Measurements from ENCODE around the gene FBXL16. TPM values are rescaled to one million over a fixed set of nuclear protein-coding genes. Genes with fewer than 3 reads are reported as not detected.

The FBXL16 gene
- total RNA-seq, 1 donor from 2014 or later, result 0.40 TPM

GRCh38 chr16:734981-735881 lies 29.6 kb upstream of the FBXL16 start:
- no peak for DNase-seq (ENCODE audit: low read depth)

DNA sequence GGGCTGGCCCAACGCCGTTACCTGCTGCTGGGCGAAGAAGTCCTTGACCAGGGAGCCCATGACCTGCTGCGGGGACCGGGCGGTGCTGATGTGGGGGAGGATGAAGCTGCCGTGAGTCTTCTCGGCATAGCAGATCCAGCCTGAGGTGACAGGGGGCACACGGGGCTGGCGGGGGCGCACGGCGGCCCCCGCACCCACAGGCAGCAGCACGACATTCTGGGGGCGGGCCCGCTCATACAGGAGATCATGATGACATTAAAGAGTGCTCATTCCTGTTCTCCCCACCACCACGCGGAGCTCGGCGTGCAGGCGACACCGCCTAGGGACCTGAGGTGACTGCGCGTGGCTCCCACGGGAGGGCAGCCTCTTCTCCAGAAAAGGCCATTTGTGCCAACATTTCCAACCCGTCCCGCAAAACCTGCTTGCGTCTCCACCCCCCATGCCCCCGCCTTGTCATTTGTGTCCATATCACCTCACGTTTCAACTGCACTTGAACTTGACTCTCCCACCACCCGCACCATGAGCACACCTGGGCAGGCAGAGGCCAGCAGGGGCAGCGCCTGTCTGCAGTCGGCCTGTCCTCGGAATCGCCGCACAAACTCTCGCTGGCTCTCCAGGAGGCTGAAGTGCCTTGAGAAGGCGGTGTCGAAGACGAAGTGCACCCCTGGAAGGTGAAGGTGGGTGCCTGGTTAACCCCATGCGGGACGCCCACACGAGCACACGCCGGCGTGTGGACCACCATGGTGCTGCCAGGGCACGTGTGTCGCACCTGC lies 28.8 kb upstream of the FBXL16 start:
- DNase-seq (ENCODE audit: low read depth), result no peak

DNA sequence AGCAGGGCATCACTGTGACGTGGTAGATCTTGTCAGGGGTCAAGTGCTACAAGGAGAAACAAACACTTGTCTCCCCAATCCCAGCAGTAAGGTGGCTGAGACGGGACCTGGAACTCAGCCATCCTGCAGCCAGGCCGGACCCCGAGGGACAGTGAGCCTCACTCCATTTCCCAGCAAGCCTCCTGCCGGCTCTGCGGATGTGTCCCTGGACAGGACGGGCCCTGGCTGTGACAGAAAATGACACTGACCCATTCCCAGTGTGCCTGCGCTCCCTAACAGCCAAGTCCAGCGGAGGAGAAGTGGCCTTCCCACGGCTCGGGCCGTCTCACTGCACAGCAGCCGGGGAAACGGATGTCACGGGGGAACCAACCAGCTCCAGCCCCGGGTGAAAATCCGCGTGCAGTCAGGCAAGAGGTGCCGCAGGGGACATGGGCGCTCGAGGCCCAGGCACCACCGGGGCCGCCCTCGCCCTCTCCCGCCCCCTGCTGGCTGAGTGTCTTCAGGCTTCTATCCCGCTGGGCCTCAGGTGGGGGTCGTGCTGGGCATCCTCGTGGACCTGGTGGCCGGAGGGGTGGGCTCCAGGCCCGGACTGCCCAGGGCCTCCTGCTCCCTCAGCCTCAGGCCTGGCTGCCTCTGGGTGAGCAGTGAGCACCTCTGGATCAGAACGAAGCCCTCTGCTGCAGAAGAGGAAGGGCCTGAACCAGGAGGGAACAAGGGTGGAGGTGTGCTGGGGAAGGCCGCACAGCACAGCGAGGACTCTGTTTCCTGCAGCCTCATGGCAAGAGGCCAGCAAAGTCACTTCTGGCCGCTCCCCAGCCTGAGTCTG lies 28.0 kb upstream of the FBXL16 start:
- no peak for DNase-seq (ENCODE audit: low read depth)

DNA sequence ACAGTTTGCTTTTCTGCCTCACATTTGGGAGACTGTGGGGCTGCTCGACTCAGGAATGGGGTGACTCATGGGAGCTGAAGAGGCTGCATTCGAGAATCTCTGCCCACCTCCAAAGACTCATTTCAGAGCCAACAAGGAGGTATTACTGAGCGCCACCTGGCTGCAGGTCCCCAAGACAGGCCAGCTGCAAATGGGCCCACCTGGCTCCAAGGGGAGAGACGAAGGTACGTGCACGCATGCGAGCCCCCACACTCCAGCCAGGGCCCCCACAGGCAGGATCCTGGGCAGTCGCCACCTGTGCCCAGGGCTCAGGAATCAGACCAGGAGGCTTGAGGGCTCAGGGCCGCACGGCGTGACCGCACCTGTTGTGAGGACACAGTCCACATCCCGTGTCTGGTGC lies 27.3 kb upstream of the FBXL16 start:
- no peak for DNase-seq (ENCODE audit: low read depth)

GRCh38 chr16:732332-732731 lies 26.7 kb upstream of the FBXL16 start:
- DNase-seq (ENCODE audit: low read depth), result no peak

GRCh38 chr16:730666-731509 lies 25.3 kb upstream of the FBXL16 start:
- no peak for DNase-seq (ENCODE audit: low read depth)

DNA sequence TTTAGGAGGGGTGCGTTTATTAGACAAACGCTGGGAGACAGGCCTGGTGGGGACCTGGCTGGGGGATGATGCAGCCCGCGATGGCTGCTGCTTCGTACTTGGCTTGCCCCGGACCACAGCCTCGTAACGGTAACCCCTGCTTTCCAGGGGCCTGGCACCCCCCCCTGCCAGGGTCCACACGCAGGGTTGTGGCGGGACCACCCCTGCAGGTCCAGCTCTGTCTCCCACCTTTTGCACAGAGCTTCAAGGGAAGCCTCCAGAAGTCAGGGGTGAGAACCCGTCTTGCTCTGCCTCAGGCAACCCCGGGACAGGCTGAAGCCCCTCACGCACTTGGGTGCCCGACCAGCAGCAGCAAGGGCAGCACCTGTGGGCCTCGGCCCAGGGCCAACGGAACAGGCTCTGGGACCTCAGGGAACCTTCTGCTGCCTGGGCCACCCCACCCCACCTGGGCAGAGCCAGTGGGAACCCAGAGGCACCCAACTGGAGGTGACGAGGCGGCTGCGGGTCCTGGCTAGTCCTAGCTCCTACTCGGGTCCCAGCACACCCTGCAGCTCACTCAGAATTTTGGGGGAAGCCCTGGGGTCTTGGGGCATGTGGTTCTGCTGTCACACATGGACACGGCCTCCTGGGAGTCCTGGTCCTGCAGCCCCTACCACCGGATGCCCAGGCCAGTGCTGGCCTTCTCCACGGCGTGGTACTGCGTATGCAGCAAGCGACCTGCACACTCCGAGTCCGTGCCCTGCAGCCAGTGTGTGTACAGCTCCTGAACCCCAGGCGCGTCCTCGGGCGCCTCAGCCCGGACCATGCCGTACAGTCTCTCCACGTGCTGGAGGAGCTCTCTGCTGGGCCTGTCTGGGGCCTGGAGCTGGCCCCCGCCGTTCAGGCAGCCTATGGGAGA lies 24.4 kb upstream of the FBXL16 start:
- DNase-seq (ENCODE audit: low read depth), result no peak

DNA sequence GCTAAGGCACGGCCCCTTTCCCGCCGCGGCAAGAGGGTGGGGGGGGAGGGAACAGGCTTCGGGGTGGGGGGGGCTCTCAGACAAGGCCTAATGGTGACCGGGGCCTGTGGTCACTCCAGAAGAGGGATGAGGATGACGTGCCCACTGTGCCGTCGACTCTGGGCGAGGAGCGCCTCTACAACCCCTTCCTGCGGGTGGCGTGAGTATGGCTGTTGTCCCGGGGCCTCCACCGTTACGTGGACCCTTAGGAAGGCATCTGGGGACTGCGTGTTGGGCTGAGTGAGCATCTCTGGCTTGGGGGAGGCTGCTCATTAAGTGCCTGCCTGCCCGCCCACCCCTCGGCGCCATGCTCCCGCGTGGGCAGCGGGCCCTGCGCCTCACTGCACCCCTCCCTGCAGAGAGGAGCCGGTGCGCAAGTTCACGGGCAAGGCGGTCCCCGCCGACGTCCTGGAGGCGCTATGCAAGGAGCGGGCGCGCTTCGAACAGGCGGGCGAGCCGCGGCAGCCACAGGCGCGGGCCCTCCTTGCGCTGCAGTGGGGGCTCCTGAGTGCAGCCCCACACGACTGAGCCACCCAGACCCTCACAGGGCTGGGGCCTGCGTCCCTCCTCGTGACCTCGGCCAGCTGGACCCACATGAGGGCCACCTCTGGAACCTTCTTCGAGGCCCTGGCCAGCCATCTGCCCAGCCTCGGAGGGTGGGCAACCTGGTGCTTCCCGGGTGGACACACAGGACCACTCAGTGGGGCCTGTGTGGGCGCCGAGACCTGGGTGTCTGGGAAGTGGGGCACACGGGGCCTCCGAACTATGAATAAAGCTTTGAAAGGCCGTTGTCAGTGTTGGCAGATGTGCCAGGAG lies 23.5 kb upstream of the FBXL16 start:
- DNase-seq (ENCODE audit: low read depth), result no peak

GRCh38 chr16:728131-728889 lies 22.7 kb upstream of the FBXL16 start:
- DNase-seq (ENCODE audit: low read depth), result peak; percentile 40

DNA sequence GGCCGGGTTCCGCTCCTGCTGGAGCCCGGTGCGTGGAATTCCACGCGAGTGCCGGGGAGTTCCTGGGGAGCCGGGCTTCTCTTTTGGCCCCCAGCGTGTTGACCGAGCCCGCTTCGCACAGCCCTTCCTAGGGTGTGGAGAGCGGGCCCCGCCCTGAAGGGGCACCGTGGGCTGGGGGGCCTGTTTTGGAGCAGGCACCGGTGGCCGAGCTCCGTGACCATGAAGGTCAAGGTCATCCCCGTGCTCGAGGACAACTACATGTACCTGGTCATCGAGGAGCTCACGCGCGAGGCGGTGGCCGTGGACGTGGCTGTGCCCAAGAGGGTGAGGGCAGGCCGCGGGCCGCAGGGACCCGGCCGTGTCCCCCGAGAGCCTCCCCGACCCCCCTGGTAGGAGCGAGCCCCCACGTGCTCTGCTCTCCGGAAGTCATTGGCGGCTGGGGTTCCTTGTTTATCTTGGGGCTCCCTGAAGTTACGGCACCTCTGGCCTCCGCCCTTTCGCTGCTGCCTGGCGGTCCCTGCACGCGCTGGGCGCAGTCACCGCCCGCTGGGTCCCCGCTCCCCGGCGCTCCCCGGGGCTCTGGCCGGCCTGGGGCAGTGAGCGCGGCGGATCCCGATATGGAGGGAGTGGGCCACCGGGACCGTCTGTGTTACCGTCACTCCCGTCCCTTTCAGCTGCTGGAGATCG lies 21.8 kb upstream of the FBXL16 start:
- DNase-seq (ENCODE audit: low read depth), result no peak

GRCh38 chr16:726438-727290 lies 21.1 kb upstream of the FBXL16 start, which contains the start of the genes CCDC78 and HAGHL:
TSS of gene CCDC78 (minus strand) at chr16:726443. CDS start at chr16:726367, 76 bp downstream.
TSS of gene HAGHL (plus strand) at chr16:727106. CDS start at chr16:727510, 404 bp downstream.
- no peak for DNase-seq (ENCODE audit: low read depth)

GRCh38 chr16:726188-726437 lies 20.5 kb upstream of the FBXL16 start:
- no peak for DNase-seq (ENCODE audit: low read depth)

GRCh38 chr16:725463-726187 lies 20.0 kb upstream of the FBXL16 start:
- DNase-seq (ENCODE audit: low read depth), result no peak

GRCh38 chr16:725041-725376 lies 19.4 kb upstream of the FBXL16 start:
- no peak for DNase-seq (ENCODE audit: low read depth)

DNA sequence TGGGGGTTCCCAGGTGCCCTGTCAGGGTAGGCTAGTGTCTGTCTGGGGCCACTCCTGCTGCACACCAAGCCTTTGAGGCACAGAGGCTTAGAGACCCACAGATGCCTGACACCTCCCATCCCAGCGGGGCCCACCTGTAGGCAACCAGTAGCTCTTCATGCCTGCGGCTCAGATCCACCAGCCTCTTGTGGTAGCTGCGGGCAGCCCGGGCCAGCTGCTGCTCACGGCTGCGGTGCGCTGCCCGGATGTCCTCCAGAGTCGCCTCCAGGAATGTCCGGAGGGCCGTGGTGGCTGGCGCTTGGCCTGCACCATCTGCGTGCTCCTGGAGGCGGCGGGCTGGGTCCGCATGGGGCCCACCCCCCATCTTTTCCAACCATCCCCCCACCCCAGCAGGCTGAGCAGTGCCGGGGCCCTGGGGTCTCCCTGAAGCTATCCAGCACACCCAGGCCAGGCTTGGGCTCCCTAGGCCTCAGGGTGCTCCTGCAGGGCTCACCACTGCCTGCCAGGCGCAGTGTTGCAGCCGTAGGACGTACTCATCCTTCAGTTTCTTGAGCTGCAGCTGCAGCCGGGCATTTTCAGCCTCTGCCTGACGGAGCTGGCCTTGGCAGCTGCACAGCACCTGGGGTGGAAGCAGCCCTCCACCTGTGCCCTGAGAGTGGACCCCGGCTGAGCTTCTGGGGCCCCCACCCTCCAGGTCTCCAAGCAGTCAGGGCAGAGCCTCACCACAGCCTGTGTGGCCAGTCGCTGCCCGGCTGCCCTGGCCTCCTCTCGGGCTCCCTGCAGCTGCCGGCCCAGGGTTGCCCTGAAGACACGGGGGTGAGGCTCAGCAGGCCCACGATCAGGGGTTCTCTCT lies 18.8 kb upstream of the FBXL16 start:
- no peak for DNase-seq (ENCODE audit: low read depth)

Measured in renal cortical epithelial cell (primary cell).